Colonic mucosa (tissue), 4 donors: ENCODE data around the gene PPP3R1. TPM values are rescaled to one million over a fixed set of nuclear protein-coding genes. Genes with fewer than 3 reads are reported as not detected.

Source experiments
- DNase-seq: peaks from one replicate; pipeline ENCODE4 v3.0.0-alpha.2; 2020
- H3K27ac ChIP-seq: fragments of 200-600 bp; one replicate; pipeline ENCODE4 v1.8.0; 2021
- H3K27me3 ChIP-seq: fragments of 200-600 bp; one replicate; pipeline ENCODE4 v1.8.0; 2021
- H3K36me3 ChIP-seq: fragments of 200-600 bp; one replicate; pipeline ENCODE4 v1.8.0; 2021
- H3K4me1 ChIP-seq: fragments of 200-600 bp; one replicate; pipeline ENCODE4 v1.8.0; 2021; ENCODE audit warnings: mild to moderate bottlenecking
- H3K4me3 ChIP-seq: fragments of 200-600 bp; one replicate; pipeline ENCODE4 v1.8.0; 2021
- H3K9ac ChIP-seq, 2 donors: one replicate each; pipeline ENCODE4 v1.7.0; 2013; ENCODE audit warnings: control low read depth in 2 of 2, low read depth in 2 of 2, low read length in 2 of 2
- H3K9me3 ChIP-seq: fragments of 200-600 bp; one replicate; pipeline ENCODE4 v1.8.0; 2021
- CTCF ChIP-seq: fragments of 200-600 bp; IDR thresholded peaks from one replicate; pipeline ENCODE4 v1.8.0; 2022; ENCODE audit warnings: antibody characterized with exemption, mild to moderate bottlenecking
- intact Hi-C: fragments of 100-400 bp; cut with DNase I; formaldehyde crosslinking; loops from one replicate; pipeline ENCODE4 v1.14.1; 2022
- total RNA-seq, 2 donors: library from RNA; stranded (reverse); fragmentation: NEBNext Ultra II Directional in 1 of 2; extraction: Animal tissue kit (Norgen Biotek cat#: 25700) in 1 of 2; gene quantifications; one replicate each; pipeline ENCODE4 v1.2.1, GENCODE V29; 2021
- donor health status: healthy.
- donor health status: DM: no; HTN: no; CAD: no.
- donor health status: DM: no; HTN: no; CAD: no.

Gene PPP3R1
- total RNA-seq, 2 donors from 2014 or later = 45.1 to 67.8 TPM

- H3K4me1 ChIP-seq = no peaks in the 10 kb centered on the region
- no peak overlapping the region for H3K27ac ChIP-seq
- intact Hi-C loops = no loop called here
- H3K36me3 ChIP-seq = no peaks in the 10 kb centered on the region
- no peaks in the 10 kb centered on the region for H3K27me3 ChIP-seq
- no peak for TF ChIP-seq CTCF
- no peak overlapping the region for H3K9ac ChIP-seq
- H3K9me3 ChIP-seq = no peaks in the 10 kb centered on the region
- no peak for DNase-seq
- H3K4me3 ChIP-seq = no peak overlapping the region
These were observed 40.7 kb upstream of the PPP3R1 start for GRCh38 chr2:68293024-68293423.

DNA sequence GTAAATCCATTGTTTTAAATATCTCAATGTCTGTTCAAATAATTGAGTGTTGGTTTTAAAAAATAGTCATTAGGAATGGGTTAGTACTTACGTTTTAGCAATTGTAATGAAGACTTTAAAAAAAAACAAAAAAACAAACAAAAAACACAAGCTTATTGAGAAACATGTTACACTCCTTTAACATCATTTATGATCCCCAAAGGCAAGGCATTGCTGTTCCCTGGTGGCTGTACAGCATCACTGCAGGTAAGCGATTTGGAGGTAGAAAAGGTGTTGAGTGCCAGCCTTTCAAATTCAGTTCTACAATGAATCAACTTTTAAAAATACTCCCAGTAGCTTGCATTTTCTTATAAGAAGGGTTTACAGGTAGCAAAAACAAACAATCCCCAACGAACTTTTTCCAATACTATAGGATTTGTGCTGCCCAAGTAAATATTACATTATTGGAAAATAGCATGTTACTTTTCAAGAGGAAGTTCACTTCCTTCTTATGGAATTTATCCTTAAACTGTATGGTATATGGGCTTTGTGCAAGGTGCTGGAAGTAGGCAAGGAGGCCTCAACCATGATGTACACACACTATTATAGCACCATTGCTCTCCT, 39.9 kb upstream of the PPP3R1 start:
- no peaks in the 10 kb centered on the region for H3K9me3 ChIP-seq
- peak; percentile 62 for TF ChIP-seq CTCF
- no peaks in the 10 kb centered on the region for H3K36me3 ChIP-seq
- H3K27me3 ChIP-seq = no peaks in the 10 kb centered on the region
- H3K4me1 ChIP-seq = no peaks in the 10 kb centered on the region
- H3K27ac ChIP-seq = no peak overlapping the region
- DNase-seq = no peak
- intact Hi-C loops = no loop called here
- H3K4me3 ChIP-seq = no peak overlapping the region
- H3K9ac ChIP-seq = no peak overlapping the region

- Histone ChIP-seq H3K4me3 (no peak overlapping the region), H3K9me3 (no peaks in the 10 kb centered on the region), H3K36me3 (no peaks in the 10 kb centered on the region), H3K27me3 (no peaks in the 10 kb centered on the region), H3K27ac (no peak overlapping the region), H3K4me1 (no peaks in the 10 kb centered on the region), H3K9ac (no peak overlapping the region)
- DNase-seq = no peak
- intact Hi-C loops = no loop called here
- no peak for TF ChIP-seq CTCF
These were observed 39.0 kb upstream of the PPP3R1 start for GRCh38 chr2:68291314-68291713.

- no peak for DNase-seq
- no peaks in the 10 kb centered on the region for H3K36me3 ChIP-seq
- no peaks in the 10 kb centered on the region for H3K4me1 ChIP-seq
- intact Hi-C loops = no loop called here
- no peak for TF ChIP-seq CTCF
- no peak overlapping the region for H3K27ac ChIP-seq
- H3K9ac ChIP-seq = no peak overlapping the region
- no peaks in the 10 kb centered on the region for H3K9me3 ChIP-seq
- no peak overlapping the region for H3K4me3 ChIP-seq
- no peaks in the 10 kb centered on the region for H3K27me3 ChIP-seq
These were observed 38.6 kb upstream of the PPP3R1 start for GRCh38 chr2:68290901-68291300.

DNA sequence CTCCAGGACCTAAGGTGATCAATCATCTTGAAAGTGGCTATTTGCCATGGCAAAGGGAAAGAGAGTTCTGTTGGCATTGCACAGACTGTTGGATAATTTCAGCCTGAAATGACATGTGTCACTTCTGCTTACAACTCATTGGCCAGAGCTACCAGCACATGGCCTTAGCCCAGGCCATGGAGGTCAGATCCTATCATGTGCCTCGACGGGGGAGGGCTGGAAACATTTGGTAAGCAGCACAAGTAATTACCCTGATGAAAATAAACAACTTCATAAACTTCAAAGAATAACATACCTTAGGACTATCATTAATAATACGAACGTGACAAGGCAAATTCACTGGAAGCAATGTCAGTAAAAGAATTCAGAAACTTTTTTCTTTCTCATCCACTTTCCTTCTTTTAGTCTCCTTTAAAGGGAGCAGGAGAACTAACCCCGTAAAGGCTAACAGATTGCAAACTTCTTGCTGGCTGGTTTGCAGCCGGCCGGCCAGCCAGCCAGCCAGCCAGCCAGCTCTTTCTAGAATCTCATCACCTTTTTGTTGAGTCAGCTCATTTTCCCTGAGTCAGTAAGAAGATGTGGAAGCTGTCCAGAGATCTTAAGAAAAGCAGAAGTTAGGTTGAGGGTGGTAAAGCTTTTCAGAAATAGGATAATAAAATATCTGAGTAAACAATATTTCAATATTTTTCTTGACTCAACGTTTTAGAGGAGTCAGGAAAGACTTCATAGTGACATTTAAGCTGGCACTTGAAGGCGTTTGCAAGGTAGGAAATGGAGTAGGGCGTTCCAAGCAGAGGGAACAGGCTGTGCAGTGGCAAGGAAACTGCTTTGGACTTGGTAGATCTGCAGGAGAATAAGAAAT, 35.5 kb upstream of the PPP3R1 start:
- Histone ChIP-seq H3K27me3 (no peaks in the 10 kb centered on the region), H3K9ac (no peak overlapping the region), H3K27ac (no peak overlapping the region), H3K4me1 (no peaks in the 10 kb centered on the region), H3K36me3 (no peaks in the 10 kb centered on the region), H3K4me3 (no peak overlapping the region), H3K9me3 (no peaks in the 10 kb centered on the region)
- DNase-seq = peak; percentile 20
- no peak for TF ChIP-seq CTCF
- intact Hi-C loops = no loop called here
